ENCODE data around the gene LPP. TPM values are rescaled to one million over a fixed set of nuclear protein-coding genes. Genes with fewer than 3 reads are reported as not detected.

LPP gene
- polyA plus RNA-seq, 3 donors, result 14.1 to 23.2 (median 15.3) TPM

GRCh38 chr3:188721990-188722389 is 568.0 kb downstream of the LPP start:
- Histone ChIP-seq H2AFZ (ENCODE audit: insufficient read depth, low read depth, low read length, poor library complexity, severe bottlenecking) (no peak overlapping the region), H3K36me3 (replicated peaks in 1 of 2; ENCODE audit: control insufficient read depth in 1 of 2, insufficient read depth in 2 of 2, low read length in 2 of 2) (no peaks in the 10 kb centered on the region), H3K9ac (ENCODE audit: insufficient read depth, low read length, poor library complexity, severe bottlenecking) (no peak overlapping the region), H3K9me3 (replicated peaks in 1 of 2; ENCODE audit: control insufficient read depth in 1 of 2, insufficient read depth in 1 of 2, low read length in 2 of 2) (no peaks in the 10 kb centered on the region), H3K27me3 (ENCODE audit: control insufficient read depth in 2 of 2, insufficient read depth in 2 of 2, low read length in 2 of 2) (no peaks in the 10 kb centered on the region), H3K4me3 (replicated peaks in 1 of 3; ENCODE audit: low read depth in 2 of 3, low read length in 3 of 3) (no peak overlapping the region), H3K4me2 (replicated peaks; ENCODE audit: extremely low read depth, low read length, poor library complexity, severe bottlenecking) (no peak overlapping the region), H3K4me1 (ENCODE audit: control insufficient read depth in 1 of 2, insufficient read depth in 2 of 2, low read length in 2 of 2) (peaks cover 7% of the 10 kb centered on the region in 2 donors), H3K79me2 (ENCODE audit: insufficient read depth, low read length) (no peaks in the 10 kb centered on the region), H4K20me1 (ENCODE audit: insufficient read depth, low read length) (no peaks in the 10 kb centered on the region), H3K27ac (ENCODE audit: low read depth in 1 of 2, low read length in 2 of 2) (no peak overlapping the region)
- Mint-ChIP-seq H3K4me1 (peaks cover 9% of the 10 kb centered on the region), H3K27ac (no peak overlapping the region), H3K27me3 (ENCODE audit: low read depth in 3 of 3) (peaks cover 0 to 2% (median 0%) of the 10 kb centered on the region in 3 donors), H3K9me3 (no peaks in the 10 kb centered on the region), H3K36me3 (peaks cover 6 to 21% of the 10 kb centered on the region in 2 donors), H3K4me3 (no peak overlapping the region)
- DNase-seq, result no peak
- intact Hi-C loops (cut with micrococcal nuclease), result no loop called here
- WGBS (ENCODE audit: insufficient coverage), result 100% methylated on average over 2 of the region's 3 CpGs
- no peak for TF ChIP-seq CTCF (IDR thresholded peaks at IDR 0.05)

- H3K27ac ChIP-seq (ENCODE audit: low read depth in 1 of 2, low read length in 2 of 2), result no peak overlapping the region
- H3K4me3 ChIP-seq (replicated peaks in 1 of 3; ENCODE audit: low read depth in 2 of 3, low read length in 3 of 3), result no peak overlapping the region
- no peaks in the 10 kb centered on the region for H4K20me1 ChIP-seq (ENCODE audit: insufficient read depth, low read length)
- H3K9ac ChIP-seq (ENCODE audit: insufficient read depth, low read length, poor library complexity, severe bottlenecking), result no peak overlapping the region
- no peak for TF ChIP-seq CTCF (IDR thresholded peaks at IDR 0.05)
- Mint-ChIP-seq H3K27ac (no peak overlapping the region), H3K4me1 (peaks cover 9% of the 10 kb centered on the region), H3K4me3 (no peak overlapping the region), H3K27me3 (ENCODE audit: low read depth in 3 of 3) (peaks cover 0 to 2% (median 0%) of the 10 kb centered on the region in 3 donors), H3K9me3 (no peaks in the 10 kb centered on the region), H3K36me3 (peaks cover 8 to 23% of the 10 kb centered on the region in 2 donors)
- H3K4me1 ChIP-seq (ENCODE audit: control insufficient read depth in 1 of 2, insufficient read depth in 2 of 2, low read length in 2 of 2), result peaks cover 7% of the 10 kb centered on the region in 2 donors
- no peaks in the 10 kb centered on the region for H3K36me3 ChIP-seq (replicated peaks in 1 of 2; ENCODE audit: control insufficient read depth in 1 of 2, insufficient read depth in 2 of 2, low read length in 2 of 2)
- H3K27me3 ChIP-seq (ENCODE audit: control insufficient read depth in 2 of 2, insufficient read depth in 2 of 2, low read length in 2 of 2), result no peaks in the 10 kb centered on the region
- intact Hi-C loops (cut with micrococcal nuclease), result no loop called here
- no peak for DNase-seq
- H3K9me3 ChIP-seq (replicated peaks in 1 of 2; ENCODE audit: control insufficient read depth in 1 of 2, insufficient read depth in 1 of 2, low read length in 2 of 2), result no peaks in the 10 kb centered on the region
- WGBS (ENCODE audit: insufficient coverage), result no CpG with 5 or more reads among the region's 3 CpGs
- no peak overlapping the region for H2AFZ ChIP-seq (ENCODE audit: insufficient read depth, low read depth, low read length, poor library complexity, severe bottlenecking)
- H3K4me2 ChIP-seq (replicated peaks; ENCODE audit: extremely low read depth, low read length, poor library complexity, severe bottlenecking), result no peak overlapping the region
- H3K79me2 ChIP-seq (ENCODE audit: insufficient read depth, low read length), result no peaks in the 10 kb centered on the region
Observed at GRCh38 chr3:188722963-188723362, 569.0 kb downstream of the LPP start.

Data from CD14-positive monocyte (primary cell).